A673 (cell line): ENCODE measurements around the gene LYRM4.

ENCODE experiments used
- EZH2 ChIP-seq: fragments of 200-600 bp; sonication (generic); IDR thresholded peaks from 2 replicates; pipeline ENCODE4 v1.6.1; 2017; ENCODE audit warnings: borderline replicate concordance, low read depth, mild to moderate bottlenecking, mixed read lengths, antibody characterized with exemption, low read length; ENCODE audit not compliant: poor library complexity, severe bottlenecking
- TF ChIP-seq, protein P1 (sequence below): fragments of 300-800, 200-600 bp; sonication (generic); conservative IDR thresholded peaks from 2 replicates; pipeline ENCODE4 v1.5.1; 2017; ENCODE audit warnings: low read depth, mild to moderate bottlenecking, antibody characterized with exemption, low read length, moderate library complexity, mixed read lengths

- TF ChIP-seq EZH2 = no peak
- TF ChIP-seq, protein P1, sequence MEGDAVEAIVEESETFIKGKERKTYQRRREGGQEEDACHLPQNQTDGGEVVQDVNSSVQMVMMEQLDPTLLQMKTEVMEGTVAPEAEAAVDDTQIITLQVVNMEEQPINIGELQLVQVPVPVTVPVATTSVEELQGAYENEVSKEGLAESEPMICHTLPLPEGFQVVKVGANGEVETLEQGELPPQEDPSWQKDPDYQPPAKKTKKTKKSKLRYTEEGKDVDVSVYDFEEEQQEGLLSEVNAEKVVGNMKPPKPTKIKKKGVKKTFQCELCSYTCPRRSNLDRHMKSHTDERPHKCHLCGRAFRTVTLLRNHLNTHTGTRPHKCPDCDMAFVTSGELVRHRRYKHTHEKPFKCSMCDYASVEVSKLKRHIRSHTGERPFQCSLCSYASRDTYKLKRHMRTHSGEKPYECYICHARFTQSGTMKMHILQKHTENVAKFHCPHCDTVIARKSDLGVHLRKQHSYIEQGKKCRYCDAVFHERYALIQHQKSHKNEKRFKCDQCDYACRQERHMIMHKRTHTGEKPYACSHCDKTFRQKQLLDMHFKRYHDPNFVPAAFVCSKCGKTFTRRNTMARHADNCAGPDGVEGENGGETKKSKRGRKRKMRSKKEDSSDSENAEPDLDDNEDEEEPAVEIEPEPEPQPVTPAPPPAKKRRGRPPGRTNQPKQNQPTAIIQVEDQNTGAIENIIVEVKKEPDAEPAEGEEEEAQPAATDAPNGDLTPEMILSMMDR = no peak
Observed at GRCh38 chr6:5128351-5128750, 132.4 kb downstream of the LYRM4 start.
